ENCODE results near the gene ADAM17. TPM values are rescaled to one million over a fixed set of nuclear protein-coding genes. Genes with fewer than 3 reads are reported as not detected.

Gene ADAM17
- total and polyA plus RNA-seq, 2 of the 8 experiments (the other 6 are each of a cell fraction or from before 2014, with no cell fraction given): 6.5 to 23.5 TPM

- TF ChIP-seq CEBPB (IDR thresholded peaks at IDR 0.05; ENCODE audit: low read depth, low read length) (no peak), TBP (IDR thresholded peaks at IDR 0.05; ENCODE audit: low read depth, low read length) (no peak), BRCA1 (IDR thresholded peaks at IDR 0.05; ENCODE audit: low read depth, low read length) (no peak)
Observed at GRCh38 chr2:9484533-9484932, 71.1 kb downstream of the ADAM17 start (continued).

Measured in H1 (cell line).